ENCODE measurements around the gene SYNPR. TPM values are rescaled to one million over a fixed set of nuclear protein-coding genes. Genes with fewer than 3 reads are reported as not detected.

The SYNPR gene
- total RNA-seq, 1 experiment from 2014 or later, result not detected

GRCh38 chr3:63450023-63450422, 171.9 kb downstream of the SYNPR start:
- H3K36me3 ChIP-seq (ENCODE audit: control insufficient read depth, insufficient read depth, low read length), result no peaks in the 10 kb centered on the region
- H3K9me3 ChIP-seq, result no peaks in the 10 kb centered on the region
- POLR2A ChIA-PET, result no interaction called here
- CTCF ChIA-PET, result interaction anchor here (0.8 kb wide), 1 partner anchor 13 kb away, joined by 3 read pairs; no protein-coding TSS in a partner anchor
- peaks cover 14% of the 10 kb centered on the region for H3K4me1 ChIP-seq
- Mint-ChIP-seq H3K27ac (ENCODE audit: unreplicated experiment) (no peak overlapping the region), H3K27me3 (ENCODE audit: insufficient read depth, unreplicated experiment) (no peaks in the 10 kb centered on the region), H3K4me3 (ENCODE audit: unreplicated experiment) (no peak overlapping the region), H3K9me3 (ENCODE audit: unreplicated experiment) (no peaks in the 10 kb centered on the region), H3K4me1 (ENCODE audit: low read depth, unreplicated experiment) (peaks cover 9% of the 10 kb centered on the region), H3K36me3 (ENCODE audit: insufficient read depth, unreplicated experiment) (no peaks in the 10 kb centered on the region)
- no peak overlapping the region for H3K4me3 ChIP-seq (ENCODE audit: low read depth, low read length)
- BruUV-seq (replicated peaks), result no TSS peak
- TF ChIP-seq CTCF (IDR thresholded peaks at IDR 0.05; ENCODE audit: insufficient read depth in 1 of 2, low read depth in 1 of 2, low read length in 1 of 2, severe bottlenecking in 1 of 2, unreplicated experiment in 1 of 2), result no peak
- no peaks in the 10 kb centered on the region for H3K27me3 ChIP-seq (replicated peaks; ENCODE audit: control insufficient read depth, insufficient read depth, low read length)
- intact Hi-C loops (cut with micrococcal nuclease; ENCODE audit: unreplicated experiment), result no loop called here
- DNase-seq, result no peak

- Histone ChIP-seq H3K4me1 (peaks cover 14% of the 10 kb centered on the region), H3K36me3 (ENCODE audit: control insufficient read depth, insufficient read depth, low read length) (no peaks in the 10 kb centered on the region), H3K27me3 (replicated peaks; ENCODE audit: control insufficient read depth, insufficient read depth, low read length) (no peaks in the 10 kb centered on the region), H3K4me3 (ENCODE audit: low read depth, low read length) (no peak overlapping the region), H3K9me3 (no peaks in the 10 kb centered on the region)
- intact Hi-C loops (cut with micrococcal nuclease; ENCODE audit: unreplicated experiment), result no loop called here
- CTCF ChIA-PET, result interaction anchor here (0.8 kb wide), 1 partner anchor 12 kb away, joined by 3 read pairs; no protein-coding TSS in a partner anchor
- Mint-ChIP-seq H3K4me3 (ENCODE audit: unreplicated experiment) (no peak overlapping the region), H3K36me3 (ENCODE audit: insufficient read depth, unreplicated experiment) (no peaks in the 10 kb centered on the region), H3K4me1 (ENCODE audit: low read depth, unreplicated experiment) (peaks cover 9% of the 10 kb centered on the region), H3K9me3 (ENCODE audit: unreplicated experiment) (no peaks in the 10 kb centered on the region), H3K27me3 (ENCODE audit: insufficient read depth, unreplicated experiment) (peaks cover 1% of the 10 kb centered on the region), H3K27ac (ENCODE audit: unreplicated experiment) (no peak overlapping the region)
- BruUV-seq (replicated peaks), result no TSS peak
- TF ChIP-seq CTCF (IDR thresholded peaks at IDR 0.05; ENCODE audit: insufficient read depth in 1 of 2, low read depth in 1 of 2, low read length in 1 of 2, severe bottlenecking in 1 of 2, unreplicated experiment in 1 of 2), result no peak
- POLR2A ChIA-PET, result no interaction called here
- DNase-seq, result no peak
Observed at GRCh38 chr3:63450634-63451363, 172.7 kb downstream of the SYNPR start.

GRCh38 chr3:63456901-63457300, 178.8 kb downstream of the SYNPR start:
- Histone ChIP-seq H3K4me1 (no peaks in the 10 kb centered on the region), H3K9me3 (no peaks in the 10 kb centered on the region), H3K36me3 (ENCODE audit: control insufficient read depth, insufficient read depth, low read length) (no peaks in the 10 kb centered on the region), H3K27me3 (replicated peaks; ENCODE audit: control insufficient read depth, insufficient read depth, low read length) (no peaks in the 10 kb centered on the region), H3K4me3 (ENCODE audit: low read depth, low read length) (no peak overlapping the region)
- H3K9me3 Mint-ChIP-seq (ENCODE audit: unreplicated experiment), result no peaks in the 10 kb centered on the region
- CTCF ChIA-PET, result no interaction called here
- peaks cover under 1% of the 10 kb centered on the region for H3K4me1 Mint-ChIP-seq (ENCODE audit: low read depth, unreplicated experiment)
- H3K4me3 Mint-ChIP-seq (ENCODE audit: unreplicated experiment), result no peak overlapping the region
- TF ChIP-seq CTCF (IDR thresholded peaks at IDR 0.05; ENCODE audit: insufficient read depth in 1 of 2, low read depth in 1 of 2, low read length in 1 of 2, severe bottlenecking in 1 of 2, unreplicated experiment in 1 of 2), result no peak
- DNase-seq, result no peak
- intact Hi-C loops (cut with micrococcal nuclease; ENCODE audit: unreplicated experiment), result no loop called here
- H3K27ac Mint-ChIP-seq (ENCODE audit: unreplicated experiment), result no peak overlapping the region
- BruUV-seq (replicated peaks), result no TSS peak
- POLR2A ChIA-PET, result no interaction called here
- no peaks in the 10 kb centered on the region for H3K36me3 Mint-ChIP-seq (ENCODE audit: insufficient read depth, unreplicated experiment)
- peaks cover 3% of the 10 kb centered on the region for H3K27me3 Mint-ChIP-seq (ENCODE audit: insufficient read depth, unreplicated experiment)
